Urinary bladder (tissue), 4 donors: Measurements from ENCODE around the gene LIM2. TPM values are rescaled to one million over a fixed set of nuclear protein-coding genes. Genes with fewer than 3 reads are reported as not detected.

ENCODE experiments used
- DNase-seq: peaks from one replicate; pipeline ENCODE4 v3.0.0-alpha.2; 2015; ENCODE audit errors: extremely low spot score
- H3K27ac ChIP-seq: one replicate; pipeline ENCODE4 v1.5.1; 2013; ENCODE audit warnings: low read depth, mild to moderate bottlenecking, moderate library complexity
- H3K36me3 ChIP-seq: one replicate; pipeline ENCODE4 v1.6.1; 2013; ENCODE audit warnings: mild to moderate bottlenecking, moderate library complexity; ENCODE audit not compliant: insufficient read depth
- H3K4me1 ChIP-seq: one replicate; pipeline ENCODE4 v1.6.1; 2013; ENCODE audit warnings: mild to moderate bottlenecking, moderate library complexity; ENCODE audit not compliant: insufficient read depth
- H3K4me3 ChIP-seq: one replicate; pipeline ENCODE4 v1.5.1; 2013; ENCODE audit warnings: low read depth, low read length
- WGBS: extraction: QIAGEN DNeasy Blood & Tissue Kit; methylation state at CpG from one replicate; pipeline ENCODE4 v1.1.7; 2013; 5-methylcytosine and 5-hydroxymethylcytosine counted together
- polyA plus RNA-seq: library from polyadenylated mRNA; stranded (reverse); fragments of 200-250 nt; gene quantifications from one replicate; pipeline ENCODE4 v1.2.3, GENCODE V29; 2013
- total RNA-seq: library from RNA; depleted of rRNA; stranded (reverse); fragments of >200 nt; gene quantifications from one replicate; pipeline ENCODE4 v1.2.3, GENCODE V29; 2014
- donor health status: healthy with polysubstance abuse.
- donor health status: healthy.

The LIM2 gene
- total and polyA plus RNA-seq, 2 donors = not detected

DNA sequence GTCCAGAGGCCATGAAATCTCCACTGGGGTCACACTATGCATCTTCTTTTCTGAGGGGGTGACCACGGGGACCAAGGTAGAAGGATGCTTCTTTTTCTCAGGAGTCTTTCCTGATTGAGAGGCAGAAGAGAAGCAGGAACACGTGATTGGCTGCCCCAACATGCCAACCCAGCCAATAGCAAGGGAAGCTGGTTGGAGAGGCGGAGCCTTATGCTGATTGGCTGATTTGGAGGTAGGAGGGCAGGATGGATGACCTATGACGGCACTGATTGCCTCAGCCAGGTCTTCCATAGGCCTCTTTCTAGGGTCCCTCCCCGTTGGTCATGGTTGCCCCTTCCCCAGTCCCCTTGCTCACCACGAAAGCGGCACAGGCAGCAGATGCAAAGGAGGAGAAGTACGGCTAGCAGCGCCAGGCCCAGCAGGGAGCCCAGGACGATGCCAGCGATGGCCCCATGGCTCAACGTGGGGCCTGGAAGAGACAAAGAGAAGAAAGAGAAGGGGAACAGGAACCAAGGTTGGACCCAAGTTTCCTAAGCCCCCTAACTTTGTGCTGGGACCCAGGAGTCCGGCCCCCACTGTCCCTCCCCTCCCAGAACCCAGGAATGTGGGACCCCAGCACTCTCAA is 53.8 kb downstream of the LIM2 start:
- H3K4me1 ChIP-seq = no peaks in the 10 kb centered on the region
- H3K4me3 ChIP-seq = no peak overlapping the region
- no peaks in the 10 kb centered on the region for H3K36me3 ChIP-seq
- no peak for DNase-seq
- H3K27ac ChIP-seq = no peak overlapping the region
- 89% methylated on average over 13 of the region's 13 CpGs for WGBS

DNA sequence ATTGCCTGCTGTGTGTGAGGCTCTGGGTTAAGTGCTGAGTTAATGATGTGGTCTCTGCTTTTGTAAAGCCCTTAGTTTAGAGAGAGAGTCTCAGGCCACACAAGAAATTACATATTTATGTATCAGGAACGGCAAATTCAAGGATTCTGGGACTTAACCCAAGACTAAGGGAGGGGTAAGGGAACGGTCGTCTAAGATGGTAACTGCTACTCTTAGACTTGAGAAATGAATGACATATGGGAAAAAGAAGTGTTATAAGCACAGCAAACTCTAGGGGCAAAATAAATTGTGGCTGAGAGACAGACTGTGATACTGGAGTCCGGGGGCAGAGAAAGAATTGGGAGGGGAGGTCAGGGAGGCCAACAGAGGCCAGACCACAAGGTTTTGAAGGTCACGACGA is 56.1 kb downstream of the LIM2 start:
- Histone ChIP-seq H3K36me3 (no peaks in the 10 kb centered on the region), H3K27ac (no peak overlapping the region), H3K4me3 (no peak overlapping the region), H3K4me1 (no peaks in the 10 kb centered on the region)
- DNase-seq = no peak
- WGBS = 92% methylated on average over 6 of the region's 6 CpGs

DNA sequence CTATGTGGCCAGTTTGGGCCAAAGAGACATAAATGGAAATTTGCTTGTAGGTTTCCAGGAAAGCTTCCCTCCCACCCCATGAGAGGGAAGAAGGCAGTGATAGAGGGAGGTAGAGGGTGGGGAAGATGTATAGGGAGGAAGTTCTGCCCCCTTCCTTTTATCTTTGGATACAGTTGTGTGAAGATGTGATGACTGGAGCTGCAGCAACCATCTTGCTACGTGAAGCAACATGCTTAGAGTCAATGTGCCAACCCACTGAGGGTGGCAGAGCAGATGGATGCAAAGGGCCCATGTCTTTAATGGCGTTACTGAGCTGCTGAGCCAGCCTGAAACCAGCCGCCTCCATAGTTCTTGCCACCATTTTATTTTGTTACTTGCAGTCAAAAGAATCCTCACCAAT is 56.6 kb downstream of the LIM2 start:
- Histone ChIP-seq H3K27ac (no peak overlapping the region), H3K36me3 (no peaks in the 10 kb centered on the region), H3K4me1 (no peaks in the 10 kb centered on the region), H3K4me3 (no peak overlapping the region)
- no peak for DNase-seq
- 64% methylated on average over 3 of the region's 3 CpGs for WGBS

DNA sequence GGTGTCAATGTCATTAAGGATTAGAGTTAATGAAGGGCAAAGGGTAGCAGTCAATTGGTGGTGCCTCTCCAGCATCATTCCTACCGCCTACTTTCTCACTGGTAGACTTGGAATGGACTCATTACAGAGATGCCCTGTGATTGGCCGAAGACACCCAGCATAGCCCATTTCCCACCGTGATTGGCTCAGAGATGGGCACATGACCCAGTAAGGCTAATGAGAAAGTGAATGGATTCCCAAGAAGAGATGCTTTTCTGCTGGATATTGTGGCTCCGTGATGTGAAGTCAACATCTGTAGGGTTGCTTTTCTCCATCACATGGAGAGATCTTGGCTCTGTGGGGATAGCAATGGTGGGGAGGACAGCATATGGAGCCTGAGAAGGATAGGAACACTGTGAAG is 57.4 kb downstream of the LIM2 start:
- H3K4me1 ChIP-seq = no peaks in the 10 kb centered on the region
- 96% methylated on average over 4 of the region's 4 CpGs for WGBS
- no peak overlapping the region for H3K4me3 ChIP-seq
- H3K27ac ChIP-seq = no peak overlapping the region
- no peak for DNase-seq
- no peaks in the 10 kb centered on the region for H3K36me3 ChIP-seq

Other genes with a start within 250 kb of the LIM2 start
- 0.85 TPM for gene SIGLEC7, start 245.7 kb downstream of the LIM2 start, total RNA-seq
- gene SIGLEC7, start 245.7 kb downstream of the LIM2 start, polyA plus RNA-seq = 3.4 TPM
- 4.7 TPM for gene CD33, start 162.9 kb downstream of the LIM2 start, total RNA-seq
- 5.6 TPM for gene CD33, start 162.9 kb downstream of the LIM2 start, polyA plus RNA-seq
- gene SIGLECL1, start 136.9 kb downstream of the LIM2 start, total RNA-seq = not detected
- not detected for gene SIGLECL1, start 136.9 kb downstream of the LIM2 start, polyA plus RNA-seq
- gene IGLON5, start 76.3 kb downstream of the LIM2 start, total RNA-seq = 0.21 TPM
- gene IGLON5, start 76.3 kb downstream of the LIM2 start, polyA plus RNA-seq = 0.25 TPM
- 0.74 TPM for gene VSIG10L, start 45.8 kb downstream of the LIM2 start, total RNA-seq
- gene VSIG10L, start 45.8 kb downstream of the LIM2 start, polyA plus RNA-seq = 3.7 TPM
- gene ETFB, start 21.6 kb downstream of the LIM2 start, total RNA-seq = 25.1 TPM
- gene ETFB, start 21.6 kb downstream of the LIM2 start, polyA plus RNA-seq = 121 TPM
- gene CLDND2, start 19.0 kb downstream of the LIM2 start, total RNA-seq = not detected
- 0.85 TPM for gene CLDND2, start 19.0 kb downstream of the LIM2 start, polyA plus RNA-seq
- gene NKG7, start 15.3 kb downstream of the LIM2 start, total RNA-seq = 1.3 TPM
- 5.1 TPM for gene NKG7, start 15.3 kb downstream of the LIM2 start, polyA plus RNA-seq
- not detected for gene C19orf84, start 2.6 kb upstream of the LIM2 start, total RNA-seq
- not detected for gene C19orf84, start 2.6 kb upstream of the LIM2 start, polyA plus RNA-seq
- 0.85 TPM for gene SIGLEC10, start 29.7 kb upstream of the LIM2 start, total RNA-seq
- gene SIGLEC10, start 29.7 kb upstream of the LIM2 start, polyA plus RNA-seq = 10.6 TPM
- 0.90 TPM for gene SIGLEC8, start 70.5 kb upstream of the LIM2 start, total RNA-seq
- gene SIGLEC8, start 70.5 kb upstream of the LIM2 start, polyA plus RNA-seq = 0.61 TPM
- not detected for gene CEACAM18, start 90.6 kb upstream of the LIM2 start, total RNA-seq
- gene CEACAM18, start 90.6 kb upstream of the LIM2 start, polyA plus RNA-seq = not detected
- gene SIGLEC12, start 113.8 kb upstream of the LIM2 start, total RNA-seq = 0.11 TPM
- gene SIGLEC12, start 113.8 kb upstream of the LIM2 start, polyA plus RNA-seq = 0.37 TPM
- gene SIGLEC6, start 143.7 kb upstream of the LIM2 start, total RNA-seq = 4.0 TPM
- 1.4 TPM for gene SIGLEC6, start 143.7 kb upstream of the LIM2 start, polyA plus RNA-seq
- 10.2 TPM for gene ZNF175, start 183.3 kb upstream of the LIM2 start, total RNA-seq
- gene ZNF175, start 183.3 kb upstream of the LIM2 start, polyA plus RNA-seq = 4.9 TPM
- gene SIGLEC5, start 242.4 kb upstream of the LIM2 start, total RNA-seq = 0.32 TPM
- 0.47 TPM for gene SIGLEC5, start 242.4 kb upstream of the LIM2 start, polyA plus RNA-seq